GM19239 (cell line): ENCODE measurements around the gene GRAMD1B.

Experiments
- DNase-seq: peaks from one replicate; pipeline ENCODE4 v3.0.0; 2011; ENCODE audit warnings: low spot score; ENCODE audit not compliant: insufficient read length
- FAIRE-seq: peaks from 2 replicates; lab custom pipeline; 2011; peaks lifted over from hg19 to GRCh38; lab: Jason Lieb, UNC

GRAMD1B gene

GRCh38 chr11:123408619-123409455 is 21.2 kb upstream of the GRAMD1B start:
- no peak for DNase-seq
- FAIRE-seq, result no peak

GRCh38 chr11:123409456-123410217 is 20.4 kb upstream of the GRAMD1B start:
- FAIRE-seq, result no peak
- no peak for DNase-seq

- DNase-seq (no peak), FAIRE-seq (no peak)
These were observed 19.9 kb upstream of the GRAMD1B start for GRCh38 chr11:123410218-123410549.

GRCh38 chr11:123413636-123414035 is 16.4 kb upstream of the GRAMD1B start:
- DNase-seq (no peak), FAIRE-seq (no peak)

GRCh38 chr11:123416566-123416965 is 13.5 kb upstream of the GRAMD1B start:
- DNase-seq (no peak), FAIRE-seq (no peak)

- FAIRE-seq (no peak), DNase-seq (no peak)
These were observed 11.5 kb upstream of the GRAMD1B start for GRCh38 chr11:123418351-123419114.

GRCh38 chr11:123419731-123420452 is 10.2 kb upstream of the GRAMD1B start:
- DNase-seq (no peak), FAIRE-seq (no peak)

- peak; percentile 68 for FAIRE-seq
- DNase-seq, result no peak
These were observed 8.5 kb upstream of the GRAMD1B start for GRCh38 chr11:123421589-123421988.

- no peak for DNase-seq
These were observed 4.7 kb upstream of the GRAMD1B start for GRCh38 chr11:123425367-123425766.

GRCh38 chr11:123426789-123427188 is 3.3 kb upstream of the GRAMD1B start:
- no peak for FAIRE-seq
- no peak for DNase-seq

More at GRCh38 chr11:123425367-123425766, 4.7 kb upstream of the GRAMD1B start:
- no peak for FAIRE-seq

- no peak for FAIRE-seq
- DNase-seq, result no peak
These were observed 2.7 kb upstream of the GRAMD1B start for GRCh38 chr11:123427405-123427804.

GRCh38 chr11:123428116-123428715 is 1.9 kb upstream of the GRAMD1B start:
- FAIRE-seq (no peak), DNase-seq (no peak)

- FAIRE-seq, result no peak
These were observed 733 bp upstream of the GRAMD1B start for GRCh38 chr11:123429336-123429735.

GRCh38 chr11:123430721-123431497 is 840 bp downstream of the GRAMD1B start:
- peak; percentile 72 for FAIRE-seq
- DNase-seq, result no peak

More at GRCh38 chr11:123429336-123429735, 733 bp upstream of the GRAMD1B start:
- DNase-seq, result no peak

GRCh38 chr11:123431619-123432018 is 1.6 kb downstream of the GRAMD1B start:
- FAIRE-seq (peak; percentile 40), DNase-seq (no peak)

GRCh38 chr11:123434262-123434661 is 4.2 kb downstream of the GRAMD1B start:
- DNase-seq, result no peak

GRCh38 chr11:123434911-123435310 is 4.8 kb downstream of the GRAMD1B start:
- DNase-seq (no peak), FAIRE-seq (no peak)

More at GRCh38 chr11:123434262-123434661, 4.2 kb downstream of the GRAMD1B start:
- no peak for FAIRE-seq

- no peak for FAIRE-seq
- DNase-seq, result no peak
These were observed 7.3 kb downstream of the GRAMD1B start for GRCh38 chr11:123437236-123437979.
